Spleen (tissue), 11 donors: ENCODE data around the gene ATXN1. TPM values are rescaled to one million over a fixed set of nuclear protein-coding genes. Genes with fewer than 3 reads are reported as not detected.

Experiments used
- DNase-seq: peaks from one replicate; pipeline ENCODE4 v3.0.0-alpha.2; 2020
- H3K27ac ChIP-seq, 8 donors: fragments of 200-600 bp; sonication (generic) in 7 of 8; 1 replicate in 4 of 8; 2 replicates in 4 of 8; pipeline versions ENCODE4 v1.5.0 to v1.8.0; 2016 to 2021; ENCODE audit warnings: inconsistent platforms in 4 of 8, mild to moderate bottlenecking in 4 of 8, moderate library complexity in 1 of 8
- H3K27me3 ChIP-seq, 7 donors: fragments of 200-600 bp; sonication (generic) in 6 of 7; replicated peaks in 1 of 7; 1 replicate in 4 of 7; 2 replicates in 3 of 7; pipeline versions ENCODE4 v1.5.0 to v1.8.0; 2016 to 2021; ENCODE audit warnings: inconsistent platforms in 3 of 7, mild to moderate bottlenecking in 1 of 7
- H3K36me3 ChIP-seq, 6 donors: fragments of 200-600 bp; sonication (generic) in 5 of 6; 1 replicate in 4 of 6; 2 replicates in 2 of 6; pipeline versions ENCODE4 v1.5.0 to v1.8.0; 2016 to 2021; ENCODE audit warnings: inconsistent platforms in 2 of 6
- H3K4me1 ChIP-seq, 6 donors: fragments of 200-600 bp; sonication (generic) in 5 of 6; 1 replicate in 3 of 6; 2 replicates in 3 of 6; pipeline versions ENCODE4 v1.5.0 to v1.8.0; 2016 to 2021; ENCODE audit warnings: inconsistent platforms in 3 of 6
- H3K4me3 ChIP-seq, 8 donors: fragments of 200-600 bp; sonication (generic) in 7 of 8; 1 replicate in 4 of 8; 2 replicates in 4 of 8; pipeline versions ENCODE4 v1.5.0 to v1.8.0; 2016 to 2021; ENCODE audit warnings: inconsistent platforms in 4 of 8, mild to moderate bottlenecking in 4 of 8, moderate library complexity in 2 of 8
- H3K9me3 ChIP-seq, 8 donors: fragments of 200-600 bp; sonication (generic) in 7 of 8; 1 replicate in 4 of 8; 2 replicates in 4 of 8; pipeline versions ENCODE4 v1.5.0 to v1.8.0; 2016 to 2021; ENCODE audit warnings: inconsistent platforms in 4 of 8
- CTCF ChIP-seq, 11 experiments: fragments of 200-600 bp in 7 of 11; fragments of 450-650 bp in 4 of 11; sonication (generic) in 4 of 11; IDR thresholded peaks in 8 of 11; conservative IDR thresholded peaks in 3 of 11; 1 replicate in 7 of 11; 2 replicates in 4 of 11; pipeline versions ENCODE4 v1.4.0 to v1.8.0; 2016 to 2021; ENCODE audit warnings: antibody characterized with exemption in 11 of 11, inconsistent platforms in 4 of 11, mild to moderate bottlenecking in 1 of 11
- POLR2A ChIP-seq, 3 donors: fragments of 450-650 bp; IDR thresholded peaks; one replicate each; pipeline ENCODE4 v1.5.1; 2017; ENCODE audit warnings: antibody characterized with exemption in 3 of 3, mild to moderate bottlenecking in 1 of 3
- POLR2AphosphoS5 ChIP-seq, 3 donors: sonication (generic); formaldehyde crosslinking; IDR thresholded peaks; one replicate each; pipeline ENCODE4 v1.5.1; 2017; ENCODE audit warnings: antibody characterized with exemption in 3 of 3
- WGBS, 5 donors: extraction: QIAGEN DNeasy Blood & Tissue Kit in 3 of 5; methylation state at CpG; one replicate each; pipeline versions ENCODE4 v1.1.5 to v1.1.7; 2013 to 2018; 5-methylcytosine and 5-hydroxymethylcytosine counted together
- intact Hi-C: fragments of 100-400 bp; cut with DNase I; formaldehyde crosslinking; loops from one replicate; pipeline ENCODE4 v1.15.0; 2023; ENCODE audit warnings: low total_unique reads
- polyA plus RNA-seq, 3 donors: library from polyadenylated mRNA; stranded (reverse); fragments of 200-250 nt; gene quantifications; one replicate each; pipeline ENCODE4 v1.2.1, GENCODE V29; 2013
- total RNA-seq, 7 donors: library from RNA; depleted of rRNA in 3 of 7; stranded (reverse); fragments of >200 nt in 3 of 7; fragmentation: NEBNext Ultra II Directional in 4 of 7; extraction: Animal tissue kit (Norgen Biotek cat#: 25700) in 4 of 7; gene quantifications; one replicate each; pipeline versions ENCODE4 v1.1.0 to v1.2.1, GENCODE V29; 2016 to 2021
- donor health status: healthy with polysubstance abuse.
- donor health status: DM: no; HTN: no; CAD: no; lungs with moderate emphysema.
- donor health status: DM: no; HTN: no; CAD: no.
- donor health status: Bipolar disorder and iron deficiency.
- donor health status: healthy.
- donor health status: DM: no; HTN: no; CAD: no.
- donor health status: DM: yes; HTN: yes; CAD: no.

Gene ATXN1
- total and polyA plus RNA-seq, 10 donors, result 3.5 to 123 (median 73.9) TPM

DNA sequence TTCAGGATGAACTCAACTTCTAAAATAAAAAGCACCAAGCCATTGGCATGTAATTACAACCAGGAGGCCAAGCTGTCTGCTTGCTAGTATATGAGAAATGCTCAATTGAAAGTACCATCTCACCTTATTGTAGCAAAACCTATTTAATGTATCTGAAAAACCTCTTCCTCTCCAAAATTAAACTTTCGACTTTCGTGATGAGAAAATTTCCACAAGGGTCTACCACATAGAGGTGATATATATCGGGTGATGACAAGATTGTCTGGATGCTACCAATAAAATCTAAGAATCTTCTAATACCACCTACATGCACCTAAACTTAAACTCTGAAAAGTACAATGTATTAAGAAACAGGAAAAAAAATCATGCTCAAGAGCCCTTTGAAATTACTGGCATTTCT, 74.2 kb downstream of the ATXN1 start:
- Histone ChIP-seq H3K4me3 (no peak overlapping the region), H3K4me1 (peaks cover 17 to 98% (median 79%) of the 10 kb centered on the region in 6 donors), H3K27ac (peak overlapping the region in 5 of 8 donors; percentile 28 to 74 (median 54)), H3K27me3 (no peaks in the 10 kb centered on the region), H3K9me3 (no peaks in the 10 kb centered on the region), H3K36me3 (no peaks in the 10 kb centered on the region)
- intact Hi-C loops, result no loop called here
- no peak for DNase-seq
- no peak for TF ChIP-seq POLR2AphosphoS5 (IDR thresholded peaks at IDR 0.05)
- TF ChIP-seq CTCF (IDR thresholded peaks at IDR 0.05 in 8 of 11, conservative IDR thresholded peaks at IDR 0.05 in 3 of 11), result no peak
- TF ChIP-seq POLR2A (IDR thresholded peaks at IDR 0.05), result no peak
- WGBS, 5 donors, result 62 to 73% (median 70%) methylated on average over 3 of the region's 3 CpGs

DNA sequence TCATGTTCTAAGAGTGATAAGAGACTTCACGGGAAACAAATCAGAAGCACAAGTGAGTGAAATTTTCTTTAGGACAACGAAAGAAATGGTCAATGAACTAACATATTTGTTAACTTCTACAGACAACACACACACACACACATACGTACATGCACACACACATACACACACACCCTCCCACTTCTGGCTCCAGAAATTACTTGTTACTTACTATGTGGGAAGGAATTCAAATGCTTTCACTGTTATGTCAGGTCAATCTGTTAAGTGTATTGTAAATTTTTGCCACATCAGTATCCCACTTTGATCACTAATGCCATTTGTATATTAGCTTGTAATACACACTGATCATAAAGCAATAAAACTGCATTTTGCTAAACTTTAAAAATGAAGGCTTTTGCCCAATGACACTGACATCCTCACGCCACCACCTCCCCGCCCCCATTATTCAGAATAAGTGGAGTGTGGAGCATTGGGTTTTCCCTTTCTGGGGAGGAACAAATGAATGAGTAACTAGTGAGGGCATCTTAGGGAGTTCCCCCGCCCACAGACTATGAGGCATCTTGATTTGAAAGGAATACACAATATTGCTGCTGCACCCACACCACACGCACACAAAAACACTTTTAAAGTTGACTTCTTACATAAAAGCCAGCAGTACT, 76.2 kb downstream of the ATXN1 start:
- WGBS, 5 donors, result 67 to 72% (median 71%) methylated on average over 7 of the region's 7 CpGs
- peaks cover 8 to 97% (median 62%) of the 10 kb centered on the region in 6 donors for H3K4me1 ChIP-seq

DNA sequence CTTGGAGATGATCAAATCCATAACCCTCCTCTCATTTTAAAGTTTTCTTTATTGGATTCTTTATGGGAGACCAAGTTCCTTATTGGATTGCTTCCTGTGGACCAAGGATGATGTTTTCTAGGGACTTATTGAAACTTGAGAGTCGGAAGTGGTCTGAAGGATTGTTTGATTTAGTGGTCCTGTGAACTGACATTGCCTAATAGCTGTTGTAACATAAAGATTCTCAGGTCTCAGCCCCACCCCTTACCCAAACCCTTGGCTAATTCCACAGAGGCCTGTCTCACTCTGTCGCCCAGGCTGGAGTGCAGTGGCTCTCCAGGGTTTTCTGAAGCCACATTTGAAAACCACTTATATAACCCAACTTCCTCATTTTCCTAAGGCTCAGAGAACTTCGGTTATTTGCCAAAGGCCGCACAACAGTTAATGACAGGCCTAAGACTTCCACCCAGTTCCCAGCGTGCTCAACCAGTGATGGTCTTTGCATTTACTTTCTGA, 77.0 kb downstream of the ATXN1 start:
- no peaks in the 10 kb centered on the region for H3K9me3 ChIP-seq
- peaks cover 8 to 91% (median 59%) of the 10 kb centered on the region in 6 donors for H3K4me1 ChIP-seq
- WGBS, 5 donors, result 29 to 47% (median 40%) methylated on average over 5 of the region's 5 CpGs
- H3K27ac ChIP-seq, result peak overlapping the region in 7 of 8 donors; percentile 16 to 82 (median 56)
- intact Hi-C loops, result no loop called here
- H3K27me3 ChIP-seq, result no peaks in the 10 kb centered on the region
- TF ChIP-seq CTCF (IDR thresholded peaks at IDR 0.05 in 8 of 11, conservative IDR thresholded peaks at IDR 0.05 in 3 of 11) (no peak), POLR2AphosphoS5 (IDR thresholded peaks at IDR 0.05) (no peak), POLR2A (IDR thresholded peaks at IDR 0.05) (no peak)
- no peak for DNase-seq
- no peak overlapping the region for H3K4me3 ChIP-seq
- peaks cover 0 to 4% (median 0%) of the 10 kb centered on the region in 6 donors for H3K36me3 ChIP-seq

More for the DNA sequence above, 76.2 kb downstream of the ATXN1 start:
- Histone ChIP-seq H3K9me3 (no peaks in the 10 kb centered on the region), H3K27me3 (no peaks in the 10 kb centered on the region), H3K27ac (peak overlapping the region in 5 of 8 donors; percentile 30 to 82 (median 58)), H3K36me3 (peaks cover 0 to 4% (median 0%) of the 10 kb centered on the region in 6 donors), H3K4me3 (no peak overlapping the region)
- no peak for DNase-seq
- TF ChIP-seq CTCF (IDR thresholded peaks at IDR 0.05 in 8 of 11, conservative IDR thresholded peaks at IDR 0.05 in 3 of 11) (no peak), POLR2A (IDR thresholded peaks at IDR 0.05) (no peak), POLR2AphosphoS5 (IDR thresholded peaks at IDR 0.05) (no peak)
- intact Hi-C loops, result no loop called here

DNA sequence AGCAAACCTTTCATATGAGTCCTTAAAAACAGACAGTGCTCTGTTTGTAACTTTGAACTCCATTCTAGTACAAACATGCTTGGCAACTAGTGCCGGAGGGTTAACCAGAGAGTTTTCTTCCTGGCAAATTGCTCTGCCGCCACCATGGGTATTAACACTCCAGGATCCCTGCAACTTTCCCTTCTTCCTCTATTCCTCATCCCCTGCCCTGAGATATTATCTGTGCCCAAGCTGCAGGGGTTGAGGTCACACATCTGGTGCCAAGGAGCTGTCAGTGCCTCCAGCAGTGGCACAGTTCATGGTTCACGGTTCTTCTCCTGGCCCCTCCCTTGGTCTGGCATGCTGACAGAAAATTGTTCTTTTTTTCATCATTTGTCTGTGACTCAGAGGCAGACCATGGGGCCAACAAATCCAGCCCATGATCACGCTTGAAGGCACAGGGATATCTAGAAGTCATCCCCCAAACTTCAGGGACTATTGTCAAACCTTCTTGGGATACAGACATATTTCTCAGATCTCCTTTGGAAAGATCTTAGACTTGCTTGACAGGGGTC, 77.5 kb downstream of the ATXN1 start:
- H3K4me3 ChIP-seq, result no peak overlapping the region
- intact Hi-C loops, result no loop called here
- peaks cover 8 to 86% (median 57%) of the 10 kb centered on the region in 6 donors for H3K4me1 ChIP-seq
- H3K9me3 ChIP-seq, result no peaks in the 10 kb centered on the region
- TF ChIP-seq POLR2AphosphoS5 (IDR thresholded peaks at IDR 0.05), result peak in 1 of 3 donors; percentile 18
- TF ChIP-seq CTCF (IDR thresholded peaks at IDR 0.05 in 8 of 11, conservative IDR thresholded peaks at IDR 0.05 in 3 of 11), result no peak
- WGBS, 5 donors, result 28 to 43% (median 40%) methylated on average over 4 of the region's 4 CpGs
- H3K27me3 ChIP-seq, result no peaks in the 10 kb centered on the region
- H3K27ac ChIP-seq, result peak overlapping the region in 7 of 8 donors; percentile 16 to 82 (median 56)
- H3K36me3 ChIP-seq, result peaks cover 0 to 4% (median 0%) of the 10 kb centered on the region in 6 donors
- DNase-seq, result no peak
